Stimulated activated CD8-positive, alpha-beta memory T cell treated with anti-CD3 and anti-CD28 coated beads, Interleukin-2, amount 100 ng/mL, for 48 hours (primary cell): Measurements from ENCODE around the gene IGF2R.

Experiments
- DNase-seq, 2 donors: peaks; one replicate each; pipeline ENCODE4 v3.0.0-alpha.2; 2020; ENCODE audit warnings: low read depth in 2 of 2

IGF2R gene

GRCh38 chr6:160044687-160045086, 75.8 kb downstream of the IGF2R start:
- no peak for DNase-seq

DNA sequence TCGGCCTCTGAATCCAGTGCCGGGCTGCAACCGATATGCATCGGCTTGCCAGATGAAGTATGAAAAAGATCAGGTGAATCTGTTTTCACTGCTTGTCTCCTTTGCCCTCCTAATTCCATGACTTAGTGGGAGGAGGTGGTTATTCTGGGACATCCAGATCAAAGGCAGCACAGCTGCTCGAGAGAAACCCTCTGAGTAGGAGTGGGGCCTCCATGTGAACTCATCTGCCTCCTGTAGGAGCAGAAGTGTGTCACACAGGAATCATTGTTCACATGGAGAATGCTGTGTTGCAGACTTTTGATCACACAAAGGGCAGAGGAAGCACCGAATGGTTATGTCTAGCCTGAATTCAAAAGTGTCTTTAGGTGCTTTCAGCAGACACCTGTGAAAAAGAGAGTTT, 79.6 kb downstream of the IGF2R start:
- DNase-seq: no peak

GRCh38 chr6:160049346-160049745, 80.5 kb downstream of the IGF2R start:
- DNase-seq: no peak

DNA sequence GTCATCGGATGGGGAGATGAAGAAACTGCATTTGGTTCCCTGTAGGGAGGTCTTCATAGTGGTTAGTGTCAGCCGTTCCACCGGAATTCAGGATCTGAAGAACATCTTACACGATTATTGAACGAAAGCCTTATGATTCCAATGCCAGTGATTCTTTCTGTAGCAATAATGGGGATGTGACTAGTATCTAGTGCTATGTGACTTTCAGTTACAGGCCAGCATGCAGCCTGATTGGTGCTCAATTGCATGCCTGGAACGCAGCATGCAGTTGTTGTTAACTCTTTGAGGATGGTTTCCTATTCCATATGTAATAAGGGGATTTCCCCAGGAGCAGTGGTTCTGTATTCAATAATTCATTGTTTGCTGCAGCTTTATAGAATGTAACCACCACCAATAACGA, 81.1 kb downstream of the IGF2R start:
- DNase-seq: no peak

- no peak for DNase-seq
Observed at GRCh38 chr6:160051390-160051789, 82.5 kb downstream of the IGF2R start.

GRCh38 chr6:160054271-160054670, 85.4 kb downstream of the IGF2R start:
- no peak for DNase-seq

DNA sequence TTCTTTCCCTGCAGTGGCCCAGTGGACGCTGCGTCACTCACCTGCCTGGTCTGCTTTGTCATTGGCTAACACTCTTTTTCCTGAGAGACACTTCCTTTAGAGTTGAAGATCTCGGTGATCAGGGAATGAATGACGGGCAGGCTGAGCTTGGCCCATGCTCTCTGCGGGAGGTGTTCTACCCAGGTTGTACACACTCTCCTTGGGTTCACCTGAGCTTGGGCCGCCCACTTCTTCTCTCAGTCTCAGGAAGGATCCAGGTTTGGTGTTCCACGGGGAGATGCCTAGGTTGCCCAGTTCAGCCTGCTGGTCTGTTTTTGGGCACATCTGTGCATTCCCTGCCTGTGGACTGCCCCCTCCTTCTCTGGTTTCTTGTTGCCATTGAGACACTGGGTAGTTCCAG, 86.0 kb downstream of the IGF2R start:
- DNase-seq: no peak

GRCh38 chr6:160055378-160055777, 86.5 kb downstream of the IGF2R start:
- no peak for DNase-seq

- DNase-seq: no peak
Observed at GRCh38 chr6:160055813-160056212, 86.9 kb downstream of the IGF2R start.

DNA sequence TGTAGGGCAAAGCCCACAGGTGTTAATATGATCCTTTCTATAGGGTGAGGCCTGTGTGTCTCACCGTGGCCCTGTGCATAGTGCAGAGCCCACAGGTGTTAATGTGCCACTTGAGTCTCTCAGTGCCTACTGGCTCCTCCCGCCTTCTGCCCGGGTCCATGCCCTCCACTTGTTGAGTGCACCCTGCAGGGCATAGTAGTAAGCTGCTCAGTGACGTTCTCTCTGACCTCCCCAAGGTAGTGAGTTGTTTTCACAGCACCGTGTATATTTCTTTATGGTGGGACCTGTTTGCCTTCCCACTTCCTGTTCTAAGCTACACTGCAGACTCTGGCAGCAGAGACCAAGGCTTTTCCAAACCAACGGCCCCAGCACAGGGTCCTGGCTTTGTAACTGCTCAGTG, 88.2 kb downstream of the IGF2R start:
- no peak for DNase-seq

GRCh38 chr6:160058603-160059215, 89.8 kb downstream of the IGF2R start:
- no peak for DNase-seq

DNA sequence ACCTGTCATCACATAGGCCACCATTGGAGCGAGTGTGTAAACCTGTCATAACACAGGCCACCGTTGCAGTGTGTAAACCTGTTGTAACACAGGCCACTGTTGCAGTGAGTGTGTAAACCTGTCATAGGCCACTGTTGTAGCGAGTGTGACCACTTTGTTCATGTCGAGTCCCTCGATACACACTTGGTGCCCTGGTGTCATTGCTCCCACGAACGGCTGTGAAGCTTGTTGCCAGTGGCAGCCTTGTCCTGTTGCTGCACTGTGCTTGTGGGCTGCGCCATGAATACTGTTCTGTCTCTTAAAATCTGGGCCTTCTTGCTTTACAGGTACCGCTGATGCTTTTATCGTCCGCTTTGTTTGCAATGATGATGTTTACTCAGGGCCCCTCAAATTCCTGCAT, 91.3 kb downstream of the IGF2R start:
- no peak for DNase-seq

DNA sequence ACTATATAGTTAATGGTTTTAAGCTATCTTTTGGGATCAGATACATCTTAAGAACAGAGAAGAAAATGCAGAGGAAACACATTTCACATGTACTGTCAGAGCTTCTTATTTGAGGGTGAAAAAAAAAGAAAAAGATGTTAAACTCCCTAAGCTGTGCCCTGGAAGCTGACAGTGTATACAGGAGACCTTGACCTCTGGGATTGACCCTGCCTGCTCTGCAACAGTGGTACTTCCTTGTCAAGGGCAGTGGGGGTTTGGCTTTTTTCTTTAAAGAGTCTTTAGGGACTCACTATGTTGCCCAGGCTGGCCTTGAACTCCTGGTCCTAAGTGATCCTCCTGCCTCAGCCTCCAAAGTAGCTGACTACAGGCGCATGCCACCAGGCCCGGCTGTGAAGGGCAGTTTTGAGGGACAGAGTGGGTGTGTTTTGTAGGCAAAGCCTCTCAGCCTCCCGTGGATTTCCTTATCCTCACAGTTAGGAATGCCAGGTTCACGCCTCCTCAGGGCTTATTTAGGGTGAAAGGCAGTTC, 92.1 kb downstream of the IGF2R start:
- DNase-seq: no peak

GRCh38 chr6:160063771-160064413, 95.0 kb downstream of the IGF2R start:
- no peak for DNase-seq

DNA sequence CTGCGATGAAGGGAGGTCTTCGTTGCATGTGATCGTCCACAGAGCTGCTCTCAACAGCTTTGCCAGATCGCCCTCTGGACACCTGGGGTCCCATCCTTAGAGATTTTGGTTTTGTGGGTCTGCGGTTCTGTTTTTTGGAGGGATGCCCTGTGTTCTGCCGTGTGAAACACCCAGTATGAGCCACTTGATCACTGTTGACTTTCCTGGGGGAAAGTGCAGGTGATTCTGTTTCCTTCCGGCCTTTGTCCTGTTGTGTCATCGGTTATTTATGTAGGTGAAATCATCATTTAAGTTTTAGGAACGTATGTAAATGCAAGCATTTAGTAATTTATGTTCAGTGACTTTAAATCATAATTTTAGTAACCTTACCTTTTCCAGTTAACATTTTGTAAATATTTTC, 96.3 kb downstream of the IGF2R start:
- DNase-seq: no peak

DNA sequence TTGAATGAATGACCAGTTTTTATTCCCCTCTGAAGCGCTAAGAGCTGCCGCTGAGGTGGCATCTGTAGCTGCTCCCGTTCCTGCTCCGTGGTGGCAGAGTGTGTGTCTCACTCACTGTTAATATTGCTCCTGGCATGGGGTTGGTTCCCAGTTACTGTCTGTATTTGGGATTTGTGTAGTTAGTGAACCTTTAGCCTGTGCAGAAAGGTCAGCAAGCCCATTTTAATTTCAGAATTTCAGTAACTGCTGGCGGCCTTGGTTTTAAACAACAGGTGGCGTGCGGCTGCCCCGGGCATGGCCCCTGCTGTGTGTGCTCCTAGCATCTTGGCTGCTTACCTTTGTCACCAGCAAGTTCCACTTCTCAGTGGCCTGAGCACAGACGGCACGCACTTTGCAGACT, 98.7 kb downstream of the IGF2R start:
- DNase-seq: no peak

DNA sequence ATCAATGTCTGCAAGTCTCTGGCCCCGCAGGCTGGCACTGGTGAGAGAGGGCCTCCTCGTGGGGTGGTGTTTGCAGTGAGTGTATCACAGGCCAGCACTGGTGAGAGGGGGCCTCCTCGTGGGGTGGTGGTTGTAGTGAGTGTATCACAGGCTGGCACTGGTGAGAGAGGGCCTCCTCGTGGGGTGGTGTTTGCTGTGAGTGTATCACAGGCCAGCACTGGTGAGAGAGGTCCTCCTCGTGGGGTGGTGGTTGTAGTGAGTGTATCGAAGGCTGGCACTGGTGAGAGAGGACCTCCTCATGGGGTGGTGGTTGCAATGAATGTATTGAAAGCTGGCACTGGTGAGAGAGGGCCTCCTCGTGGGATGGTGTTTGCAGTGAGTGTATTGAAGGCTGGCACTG, 99.5 kb downstream of the IGF2R start:
- no peak for DNase-seq

DNA sequence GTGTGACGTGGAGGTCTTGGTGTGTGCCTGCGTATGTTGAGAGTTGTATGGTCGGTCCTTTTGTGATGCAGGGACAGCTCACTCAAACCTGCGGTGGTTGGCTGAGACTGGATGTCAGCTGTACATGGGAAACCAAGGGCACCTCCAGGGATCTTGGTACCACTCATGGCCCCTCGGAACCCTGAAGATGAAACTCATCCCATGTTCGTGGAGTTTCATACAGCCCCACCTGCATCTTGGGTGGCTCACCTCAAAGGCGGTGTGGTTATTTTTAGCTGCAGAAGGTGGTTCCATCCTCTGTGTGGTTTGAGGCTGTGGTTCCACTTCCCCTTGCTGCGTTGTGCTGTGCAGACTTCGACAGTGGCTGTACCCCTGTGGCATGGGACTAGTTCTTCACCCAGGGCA, 100.2 kb downstream of the IGF2R start:
- DNase-seq: no peak

DNA sequence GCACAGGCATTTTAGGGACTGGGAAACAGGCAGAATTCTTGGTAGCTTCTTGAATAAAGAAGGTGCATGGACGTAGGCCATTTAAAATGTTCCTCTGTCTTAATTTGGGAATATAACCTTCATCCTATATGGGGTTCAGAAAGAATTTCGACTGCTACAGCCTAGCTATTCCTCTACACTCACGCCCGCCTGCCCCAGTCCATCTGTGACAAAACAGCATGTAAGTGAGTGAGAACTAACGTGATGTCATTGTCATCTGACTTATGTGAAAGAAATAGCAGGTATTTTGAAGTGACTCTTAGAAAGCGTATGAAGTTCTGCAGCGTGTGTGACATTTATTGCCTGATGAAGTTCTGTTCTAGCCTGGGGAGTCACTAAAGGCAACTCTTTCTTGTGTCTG, 100.6 kb downstream of the IGF2R start:
- DNase-seq: no peak

GRCh38 chr6:160070427-160070826, 101.5 kb downstream of the IGF2R start:
- DNase-seq: no peak

DNA sequence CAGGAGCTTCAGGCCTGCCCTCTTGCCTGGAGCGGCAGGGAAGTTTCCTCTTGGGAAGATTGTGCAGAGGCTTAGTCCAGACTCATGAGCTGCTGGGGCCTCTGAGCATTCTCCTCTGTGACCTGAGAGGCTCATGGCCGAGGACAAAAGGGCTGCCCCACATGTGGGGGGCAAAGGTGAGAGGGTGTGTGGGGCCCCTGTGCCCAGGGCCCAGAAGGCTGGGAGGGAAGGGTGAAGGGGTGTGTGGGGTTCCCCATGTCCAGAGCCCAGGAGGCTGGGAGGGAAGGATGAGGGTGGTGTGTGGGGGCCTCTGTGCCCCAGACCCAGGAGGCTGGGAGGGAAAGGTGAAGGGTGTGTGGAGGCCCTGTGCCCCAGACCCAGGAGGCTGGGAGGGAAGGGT, 101.9 kb downstream of the IGF2R start:
- no peak for DNase-seq

- DNase-seq: no peak
Observed at GRCh38 chr6:160071805-160072690, 103.2 kb downstream of the IGF2R start.

GRCh38 chr6:160073272-160073671, 104.4 kb downstream of the IGF2R start:
- DNase-seq: no peak
